HepG2 (cell line): Measurements from ENCODE around the gene RAB39A. TPM values are rescaled to one million over a fixed set of nuclear protein-coding genes. Genes with fewer than 3 reads are reported as not detected.
A peak's percentile ranks its signal among the peaks of the same experiment; 100 is the strongest.

Experiments used
- AGO2 ChIP-seq: fragments of 200-400 bp; formaldehyde crosslinking; optimal IDR thresholded peaks from 2 replicates; pipeline ENCODE3; 2017; ENCODE audit warnings: mild to moderate bottlenecking, low read depth, low read length, moderate library complexity
- ARNT2 ChIP-seq: sonication (generic); formaldehyde crosslinking; IDR thresholded peaks from 2 replicates; pipeline ENCODE4 v1.8.0; 2022; ENCODE audit warnings: mild to moderate bottlenecking, low read depth, missing genetic modification reagents, moderate library complexity
- HNF4G ChIP-seq, 2 experiments: sonication (generic) in 1 of 2; formaldehyde crosslinking in 1 of 2; IDR thresholded peaks; 2 replicates each; pipeline versions ENCODE4 v1.4.0 to v1.6.1; 2011 to 2020; ENCODE audit warnings: borderline replicate concordance in 2 of 2, low read depth in 2 of 2, mild to moderate bottlenecking in 2 of 2, low read length in 1 of 2, missing genetic modification reagents in 1 of 2, moderate library complexity in 1 of 2
- KAT8 ChIP-seq: IDR thresholded peaks from 2 replicates; pipeline ENCODE4 v1.6.1; 2016; ENCODE audit warnings: missing genetic modification reagents, missing compliant biosample characterization
- ONECUT2 ChIP-seq: sonication (generic); formaldehyde crosslinking; IDR thresholded peaks from 2 replicates; pipeline ENCODE4 v1.4.0; 2020; ENCODE audit warnings: missing genetic modification reagents
- PHB2 ChIP-seq: fragments of 450-650 bp; IDR thresholded peaks from 2 replicates; pipeline ENCODE4 v1.6.1; 2018; ENCODE audit not compliant: partially characterized antibody
- SAP130 ChIP-seq: IDR thresholded peaks from 2 replicates; pipeline ENCODE4 v1.6.1; 2016; ENCODE audit warnings: low read depth
- SPEN ChIP-seq: sonication (generic); formaldehyde crosslinking; IDR thresholded peaks from 2 replicates; pipeline ENCODE4 v1.5.1; 2020; ENCODE audit warnings: low read depth, mild to moderate bottlenecking, missing genetic modification reagents
- TBX3 ChIP-seq: fragments of 450-650 bp; IDR thresholded peaks from 2 replicates; pipeline ENCODE4 v1.6.1; 2017; ENCODE audit warnings: antibody characterized with exemption, mild to moderate bottlenecking, inconsistent platforms, borderline replicate concordance
- XBP1 ChIP-seq: sonication (generic); formaldehyde crosslinking; IDR thresholded peaks from 2 replicates; pipeline ENCODE4 v1.5.0; 2020; ENCODE audit warnings: missing genetic modification reagents
- ZBTB33 ChIP-seq: sonication (generic); formaldehyde crosslinking; IDR thresholded peaks from 2 replicates; pipeline ENCODE4 v1.4.0; 2020; ENCODE audit warnings: missing genetic modification reagents
- ZBTB43 ChIP-seq: sonication (generic); formaldehyde crosslinking; conservative IDR thresholded peaks from 2 replicates; pipeline ENCODE4 v1.4.0; 2020; ENCODE audit warnings: missing genetic modification reagents
- ZNF136 ChIP-seq: sonication (generic); formaldehyde crosslinking; IDR thresholded peaks from 2 replicates; pipeline ENCODE4 v1.8.1; 2022; ENCODE audit warnings: low read depth, mild to moderate bottlenecking, moderate library complexity, missing genetic modification reagents
- ZNF207 ChIP-seq: fragments of 450-650 bp; IDR thresholded peaks from 2 replicates; pipeline ENCODE4 v1.6.1; 2016; ENCODE audit warnings: antibody characterized with exemption, borderline replicate concordance
- ZNF333 ChIP-seq: sonication (generic); formaldehyde crosslinking; IDR thresholded peaks from 2 replicates; pipeline ENCODE4 v1.4.0; 2020; ENCODE audit warnings: mild to moderate bottlenecking, missing genetic modification reagents, borderline replicate concordance
- ZNF550 ChIP-seq: sonication (generic); formaldehyde crosslinking; IDR thresholded peaks from 2 replicates; pipeline ENCODE4 v1.4.0; 2020; ENCODE audit warnings: mild to moderate bottlenecking, missing genetic modification reagents, borderline replicate concordance
- ZNF639 ChIP-seq: conservative IDR thresholded peaks from 2 replicates; pipeline ENCODE4 v1.6.1; 2018; ENCODE audit warnings: missing genetic modification reagents
- ZNF691 ChIP-seq: sonication (generic); formaldehyde crosslinking; IDR thresholded peaks from 2 replicates; pipeline ENCODE4 v1.4.0; 2020; ENCODE audit warnings: missing genetic modification reagents, low read depth, mild to moderate bottlenecking, borderline replicate concordance
- ZNF878 ChIP-seq: sonication (generic); formaldehyde crosslinking; IDR thresholded peaks from 2 replicates; pipeline ENCODE4 v1.8.1; 2023; ENCODE audit warnings: mild to moderate bottlenecking, missing genetic modification reagents, moderate library complexity
- polyA plus RNA-seq, 8 experiments: library from polyadenylated mRNA; depleted of rRNA in 3 of 8; stranded (reverse) in 7 of 8; unstranded in 1 of 8; fragments of >200 nt; fragmentation: Illumina TruSeq in 4 of 8; extraction: Trizol in 4 of 8; gene quantifications; 2 replicates each; pipeline versions ENCODE4 v1.2.1 to v1.2.3, GENCODE V29; 2011 to 2016; ENCODE audit warnings: low read depth in 4 of 8, missing spikeins in 1 of 8, mixed read lengths in 1 of 8; ENCODE audit not compliant: insufficient read depth in 1 of 8
- total RNA-seq, 5 experiments: library from RNA; depleted of rRNA; stranded (reverse); fragments of >200 nt; fragmentation: Illumina TruSeq; extraction: Trizol; gene quantifications; 2 replicates each; pipeline ENCODE4 v1.2.3, GENCODE V29; 2016; ENCODE audit warnings: low read depth in 1 of 5

Gene RAB39A
- total and polyA plus RNA-seq, 2 of the 13 experiments (the other 11 are each of a cell fraction or from before 2014, with no cell fraction given) = not detected

- peak; percentile 43 for TF ChIP-seq ZBTB33 (CRISPR knock-in tag)
- no peak for TF ChIP-seq PHB2
- TF ChIP-seq SPEN (CRISPR knock-in tag) = peak; percentile 99
- 0 out of 2 replicates have a peak, but pooled peaks have one; percentile 42 for TF ChIP-seq ZNF207
- TF ChIP-seq HNF4G (IDR thresholded peaks at IDR 0.05; ENCODE audit: borderline replicate concordance, low read depth, low read length) = no peak
- TF ChIP-seq HNF4G (CRISPR knock-in tag; IDR thresholded peaks at IDR 0.05; ENCODE audit: borderline replicate concordance, low read depth) = no peak; the same call in 1 of the 2 replicates
- no peak for TF ChIP-seq ZNF136 (CRISPR knock-in tag)
- TF ChIP-seq TBX3 = no peak; the same call in 1 of the 2 replicates
- peak; percentile 95 for TF ChIP-seq ZNF333 (CRISPR knock-in tag)
- no peak for TF ChIP-seq ZBTB43 (CRISPR knock-in tag)
- no peak for TF ChIP-seq ZNF691
- no peak; the same call in 1 of the 2 replicates for TF ChIP-seq ONECUT2 (CRISPR knock-in tag)
- TF ChIP-seq AGO2 = peak; percentile 85
- peak; percentile 93; the same call in 1 of the 2 replicates for TF ChIP-seq ARNT2 (CRISPR knock-in tag)
- no peak for TF ChIP-seq ZNF878 (CRISPR knock-in tag)
- peak; percentile 82 for TF ChIP-seq SAP130 (CRISPR knock-in tag)
- TF ChIP-seq KAT8 (CRISPR knock-in tag) = peak; percentile 94
- TF ChIP-seq ZNF639 (CRISPR knock-in tag) = no peak; the same call in 1 of the 2 replicates
- no peak for TF ChIP-seq ZNF550 (CRISPR knock-in tag)
- no peak for TF ChIP-seq XBP1 (CRISPR knock-in tag)
Observed at GRCh38 chr11:108008656-108009496, 80.6 kb downstream of the RAB39A start, which contains the start of gene CUL5 (continued).
